Ovary (tissue), 10 donors: ENCODE measurements around the gene OR14A2. TPM values are rescaled to one million over a fixed set of nuclear protein-coding genes. Genes with fewer than 3 reads are reported as not detected.
"Not testable (repeated sequence)": the region's sequence is repeated elsewhere in the genome, so short reads cannot be mapped to it uniquely, and the experiment has no call there.

ENCODE experiments used
- DNase-seq, 5 donors: peaks; one replicate each; pipeline ENCODE4 v3.0.0-alpha.2; 2019 to 2020
- H3K27ac ChIP-seq, 2 donors: fragments of 200-600 bp; one replicate each; pipeline versions ENCODE4 v1.5.1 to v1.8.0; 2019 to 2022
- H3K27me3 ChIP-seq: fragments of 200-600 bp; one replicate; pipeline ENCODE4 v1.8.0; 2022
- H3K36me3 ChIP-seq: fragments of 200-600 bp; sonication (generic); one replicate; pipeline ENCODE4 v1.5.1; 2019
- H3K4me1 ChIP-seq: one replicate; pipeline ENCODE4 v1.8.1; 2013; ENCODE audit warnings: mild to moderate bottlenecking, moderate library complexity; ENCODE audit not compliant: insufficient read depth
- H3K4me3 ChIP-seq: fragments of 200-600 bp; sonication (generic); one replicate; pipeline ENCODE4 v1.5.1; 2017
- H3K9me3 ChIP-seq, 2 donors: fragments of 200-600 bp in 1 of 2; sonication (generic) in 1 of 2; one replicate each; pipeline versions ENCODE4 v1.5.1 to v1.8.1; 2013 to 2019; ENCODE audit warnings: mild to moderate bottlenecking in 1 of 2, moderate library complexity in 1 of 2
- EP300 ChIP-seq: sonication (generic); formaldehyde crosslinking; IDR thresholded peaks from one replicate; pipeline ENCODE4 v1.6.1; 2017; ENCODE audit warnings: antibody characterized with exemption
- POLR2A ChIP-seq: fragments of 450-650 bp; IDR thresholded peaks from one replicate; pipeline ENCODE4 v1.6.1; 2017; ENCODE audit warnings: antibody characterized with exemption, mild to moderate bottlenecking, moderate library complexity
- WGBS, 3 donors: extraction: QIAGEN DNeasy Blood & Tissue Kit in 1 of 3; methylation state at CpG; one replicate each; pipeline versions ENCODE4 v1.1.5 to v1.1.7; 2013 to 2017; 5-methylcytosine and 5-hydroxymethylcytosine counted together
- intact Hi-C, 4 donors: fragments of 100-400 bp; cut with DNase I; formaldehyde crosslinking; loops; one replicate each; pipeline versions ENCODE4 v1.11.0 to v1.15.1; 2022 to 2023
- long read RNA-seq, 3 donors: library from polyadenylated mRNA in 2 of 3; unstranded in 2 of 3; transcript quantifications; one replicate each; pipeline ENCODE4 v2.0.0 and lab custom pipeline, GENCODE V29; 2021 to 2026
- polyA plus RNA-seq, 2 donors: library from polyadenylated mRNA; stranded (reverse); fragments of 200-250 nt in 1 of 2; fragments of 350-450 nt in 1 of 2; fragmentation: Illumina TruSeq in 1 of 2; extraction: RNeasy Lipid Tissue Mini Kit (QIAGEN cat#74804) in 1 of 2; gene quantifications; one replicate each; pipeline ENCODE4 v1.2.3, GENCODE V29; 2013 to 2014
- total RNA-seq, 7 donors: library from RNA; depleted of rRNA in 2 of 7; stranded (reverse); fragments of >200 nt in 2 of 7; fragmentation: NEBNext Ultra II Directional in 3 of 7; extraction: Animal tissue kit (Norgen Biotek cat#: 25700) in 3 of 7; gene quantifications; one replicate each; pipeline versions ENCODE4 v1.1.0 to v1.2.4, GENCODE V29; 2016 to 2023
- TF ChIP-seq, protein P1 (sequence below), 3 donors: fragments of 450-650 bp in 2 of 3; fragments of 200-600 bp in 1 of 3; IDR thresholded peaks; one replicate each; pipeline versions ENCODE4 v1.5.1 to v1.8.0; 2016 to 2022; ENCODE audit warnings: antibody characterized with exemption in 3 of 3, mild to moderate bottlenecking in 1 of 3
- donor health status: DM: no; HTN: no; CAD: no; lungs with moderate emphysema.
- donor health status: DM: no; HTN: no; CAD: no.
- donor health status: Bipolar disorder and iron deficiency.
- donor health status: DM: yes; HTN: yes; CAD: no.
- donor health status: DM: no; HTN: no; CAD: no.
- donor health status: DM: yes; HTN: yes; CAD: no.

Gene OR14A2
- total RNA-seq = not detected
- polyA plus RNA-seq = not detected
- long read RNA-seq, donor 1 = 0 reads
- long read RNA-seq, donor 2 = 0 reads
- long read RNA-seq, donor 3 = 0 reads

GRCh38 chr1:247748041-247748440 is at the start of gene OR14A2:
OR14A2 (minus strand) TSS chr1:247748141.
- no peaks in the 10 kb centered on the region for H3K36me3 ChIP-seq
- no peak for TF ChIP-seq EP300
- TF ChIP-seq, protein P1, sequence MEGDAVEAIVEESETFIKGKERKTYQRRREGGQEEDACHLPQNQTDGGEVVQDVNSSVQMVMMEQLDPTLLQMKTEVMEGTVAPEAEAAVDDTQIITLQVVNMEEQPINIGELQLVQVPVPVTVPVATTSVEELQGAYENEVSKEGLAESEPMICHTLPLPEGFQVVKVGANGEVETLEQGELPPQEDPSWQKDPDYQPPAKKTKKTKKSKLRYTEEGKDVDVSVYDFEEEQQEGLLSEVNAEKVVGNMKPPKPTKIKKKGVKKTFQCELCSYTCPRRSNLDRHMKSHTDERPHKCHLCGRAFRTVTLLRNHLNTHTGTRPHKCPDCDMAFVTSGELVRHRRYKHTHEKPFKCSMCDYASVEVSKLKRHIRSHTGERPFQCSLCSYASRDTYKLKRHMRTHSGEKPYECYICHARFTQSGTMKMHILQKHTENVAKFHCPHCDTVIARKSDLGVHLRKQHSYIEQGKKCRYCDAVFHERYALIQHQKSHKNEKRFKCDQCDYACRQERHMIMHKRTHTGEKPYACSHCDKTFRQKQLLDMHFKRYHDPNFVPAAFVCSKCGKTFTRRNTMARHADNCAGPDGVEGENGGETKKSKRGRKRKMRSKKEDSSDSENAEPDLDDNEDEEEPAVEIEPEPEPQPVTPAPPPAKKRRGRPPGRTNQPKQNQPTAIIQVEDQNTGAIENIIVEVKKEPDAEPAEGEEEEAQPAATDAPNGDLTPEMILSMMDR (IDR thresholded peaks at IDR 0.05) = no peak
- no peak for TF ChIP-seq POLR2A
- no peak within 1 kb of the TSS for H3K27ac ChIP-seq
- no peak for DNase-seq
- H3K4me3 ChIP-seq = no peak within 1 kb of the TSS
- no peaks in the 10 kb centered on the region for H3K9me3 ChIP-seq
- H3K27me3 ChIP-seq = no peaks in the 10 kb centered on the region
- intact Hi-C loops = no loop called here
- H3K4me1 ChIP-seq = no peaks in the 10 kb centered on the region
- WGBS, 3 donors = 86 to 93% (median 87%) methylated on average over 2 of the region's 2 CpGs

- no peak overlapping the region for H3K27ac ChIP-seq
- WGBS, 3 donors = 29 to 34% (median 33%) methylated on average over 2 of the region's 2 CpGs
- no peaks in the 10 kb centered on the region for H3K9me3 ChIP-seq
- intact Hi-C loops = no loop called here
- no peaks in the 10 kb centered on the region for H3K27me3 ChIP-seq
- TF ChIP-seq EP300 = no peak
- TF ChIP-seq POLR2A = no peak
- TF ChIP-seq, protein P1 (IDR thresholded peaks at IDR 0.05) = no peak
- no peak for DNase-seq
- H3K36me3 ChIP-seq = no peaks in the 10 kb centered on the region
- no peak overlapping the region for H3K4me3 ChIP-seq
- H3K4me1 ChIP-seq = no peaks in the 10 kb centered on the region
These were observed 49.6 kb upstream of the OR14A2 start for GRCh38 chr1:247797518-247797917.

DNA sequence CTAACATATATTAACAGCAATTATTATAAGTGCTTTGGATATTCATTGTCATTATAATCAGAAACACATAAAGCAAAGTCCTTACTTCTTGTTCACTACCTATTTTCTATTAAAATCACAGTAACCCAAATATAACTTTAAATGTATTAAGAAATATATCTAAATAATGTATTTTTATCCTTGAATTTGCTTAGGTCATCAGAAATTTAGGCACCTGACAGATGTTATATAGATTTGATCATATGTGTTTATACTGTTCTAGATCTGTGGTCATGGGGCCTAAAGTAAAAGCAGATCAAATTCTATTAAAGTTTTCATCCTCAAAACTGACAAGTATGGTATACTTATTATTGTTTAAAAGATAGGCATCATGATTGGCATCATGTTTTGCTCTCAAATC is 21.7 kb upstream of the OR14A2 start:
- no peak for DNase-seq
- TF ChIP-seq POLR2A (no peak), EP300 (no peak)
- TF ChIP-seq, protein P1 (IDR thresholded peaks at IDR 0.05) = no peak
- Histone ChIP-seq H3K27me3 (no peaks in the 10 kb centered on the region), H3K4me3 (no peak overlapping the region), H3K27ac (no peak overlapping the region), H3K9me3 (no peaks in the 10 kb centered on the region), H3K4me1 (no peaks in the 10 kb centered on the region), H3K36me3 (no peaks in the 10 kb centered on the region)
- intact Hi-C loops = no loop called here

DNA sequence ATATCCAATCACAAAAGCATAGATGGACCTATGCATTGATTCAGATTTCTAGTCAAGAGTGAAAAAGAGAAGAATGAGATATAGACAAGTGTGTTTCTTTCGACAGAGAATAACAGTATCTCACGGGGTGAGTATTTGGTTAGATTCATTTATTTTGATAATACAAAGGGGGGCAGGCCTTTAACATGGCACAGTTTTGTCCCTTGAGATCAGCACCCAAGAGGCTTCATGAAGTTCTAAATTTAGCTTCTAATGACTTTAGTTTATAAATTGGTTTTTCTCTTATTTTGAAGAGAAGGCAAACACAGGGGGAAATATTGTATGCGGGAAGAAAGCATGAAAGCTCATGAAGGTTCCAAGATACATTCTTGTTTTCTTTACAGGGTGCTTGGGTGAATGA is 12.5 kb upstream of the OR14A2 start, which contains the start of gene OR1C1:
Gene OR1C1, minus strand, starts transcription at position 101 of the 400 bp plus-strand sequence. CDS start 2,150 bp downstream, outside the sequence.
- TF ChIP-seq EP300 = no peak
- H3K4me1 ChIP-seq = no peaks in the 10 kb centered on the region
- H3K4me3 ChIP-seq = no peak within 1 kb of the TSS
- no peaks in the 10 kb centered on the region for H3K27me3 ChIP-seq
- H3K9me3 ChIP-seq = no peaks in the 10 kb centered on the region
- no peaks in the 10 kb centered on the region for H3K36me3 ChIP-seq
- DNase-seq = no peak
- H3K27ac ChIP-seq = no peak within 1 kb of the TSS
- intact Hi-C loops = no loop called here
- WGBS, 3 donors = 88 to 94% (median 91%) methylated on average over 3 of the region's 3 CpGs

GRCh38 chr1:247754311-247754710 is 6.4 kb upstream of the OR14A2 start:
- H3K4me3 ChIP-seq, H3K27me3 ChIP-seq, H3K4me1 ChIP-seq, H3K36me3 ChIP-seq, H3K27ac ChIP-seq, DNase-seq, intact Hi-C loops, H3K9me3 ChIP-seq: not testable (repeated sequence)
- WGBS, 3 donors = 76 to 91% (median 87%) methylated on average over 1 of the region's 1 CpG
